Stimulated activated CD8-positive, alpha-beta memory T cell treated with anti-CD3 and anti-CD28 coated beads, Interleukin-4, amount 100 ng/mL, for 1 hour (primary cell): Measurements from ENCODE around the gene LMF1.

Experiments used
- DNase-seq, 2 donors: peaks; one replicate each; pipeline ENCODE4 v3.0.0-alpha.2; 2020; ENCODE audit warnings: low read depth in 2 of 2, low spot score in 1 of 2

Gene LMF1

DNA sequence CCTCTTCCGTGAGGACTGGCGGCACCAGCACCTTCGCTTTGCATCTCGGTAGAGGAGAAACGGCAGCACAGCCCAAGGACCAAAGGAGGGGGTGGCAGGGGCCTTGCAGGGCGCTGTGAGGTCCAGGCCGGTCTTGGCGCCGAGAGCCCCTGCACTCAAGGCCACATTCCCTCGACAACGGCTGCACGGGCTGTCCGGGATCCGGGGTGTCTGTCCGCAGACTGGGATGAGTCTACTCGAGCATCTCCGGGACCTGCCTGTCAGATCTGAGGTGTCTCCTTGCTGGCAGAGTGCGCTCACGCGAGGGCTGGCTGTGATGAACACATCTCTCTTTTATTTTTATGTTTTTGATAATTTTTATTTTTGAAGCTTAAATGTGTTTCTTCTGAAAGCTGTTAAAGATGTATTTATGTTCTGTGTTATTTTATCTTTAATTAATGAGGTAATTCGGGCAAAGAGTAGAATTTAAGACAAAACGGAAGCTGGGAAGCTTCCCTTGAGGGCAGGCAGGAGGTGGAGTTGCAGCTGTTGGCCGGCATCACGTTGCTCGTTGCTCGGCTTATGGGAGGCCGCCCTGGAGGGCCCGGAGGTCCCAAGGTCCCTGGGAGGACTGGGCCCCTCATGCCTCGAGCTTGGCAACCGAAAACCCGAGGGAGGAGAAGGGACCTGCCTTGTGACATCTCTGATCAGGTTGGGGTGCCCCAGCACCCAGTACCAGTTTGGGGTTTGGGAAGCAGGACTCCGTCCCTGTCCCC lies 15.0 kb upstream of the LMF1 start:
- no peak for DNase-seq

DNA sequence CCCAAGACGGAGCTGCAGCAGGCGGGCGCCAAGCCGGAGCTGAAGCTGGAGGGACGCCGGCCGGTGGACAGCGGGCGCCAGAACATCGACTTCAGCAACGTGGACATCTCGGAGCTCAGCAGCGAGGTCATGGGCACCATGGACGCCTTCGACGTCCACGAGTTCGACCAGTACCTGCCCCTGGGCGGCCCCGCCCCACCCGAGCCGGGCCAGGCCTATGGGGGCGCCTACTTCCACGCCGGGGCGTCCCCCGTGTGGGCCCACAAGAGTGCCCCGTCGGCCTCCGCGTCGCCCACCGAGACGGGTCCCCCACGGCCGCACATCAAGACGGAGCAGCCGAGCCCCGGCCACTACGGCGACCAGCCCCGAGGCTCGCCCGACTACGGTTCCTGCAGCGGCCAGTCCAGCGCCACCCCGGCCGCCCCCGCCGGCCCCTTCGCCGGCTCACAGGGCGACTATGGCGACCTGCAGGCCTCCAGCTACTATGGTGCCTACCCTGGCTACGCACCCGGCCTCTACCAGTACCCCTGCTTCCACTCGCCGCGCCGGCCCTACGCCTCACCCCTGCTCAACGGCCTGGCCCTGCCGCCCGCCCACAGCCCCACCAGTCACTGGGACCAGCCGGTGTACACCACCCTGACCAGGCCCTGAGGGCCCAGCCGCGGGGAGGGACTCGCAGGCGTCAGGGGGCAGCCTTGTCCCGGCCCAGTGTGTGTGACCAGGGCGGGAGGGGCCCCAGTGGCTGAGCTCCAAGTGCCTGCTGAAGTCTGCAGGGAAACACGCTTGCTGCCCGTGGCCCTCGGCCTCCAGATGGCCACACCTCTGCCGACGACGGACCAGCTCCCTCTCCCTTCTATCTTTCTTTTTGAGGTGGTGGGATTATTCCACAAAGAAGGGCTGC lies 14.2 kb upstream of the LMF1 start:
- DNase-seq = no peak

GRCh38 chr16:984121-984694 lies 13.4 kb upstream of the LMF1 start:
- DNase-seq = no peak

- no peak for DNase-seq
Measured at GRCh38 chr16:983044-984030, 12.6 kb upstream of the LMF1 start.

DNA sequence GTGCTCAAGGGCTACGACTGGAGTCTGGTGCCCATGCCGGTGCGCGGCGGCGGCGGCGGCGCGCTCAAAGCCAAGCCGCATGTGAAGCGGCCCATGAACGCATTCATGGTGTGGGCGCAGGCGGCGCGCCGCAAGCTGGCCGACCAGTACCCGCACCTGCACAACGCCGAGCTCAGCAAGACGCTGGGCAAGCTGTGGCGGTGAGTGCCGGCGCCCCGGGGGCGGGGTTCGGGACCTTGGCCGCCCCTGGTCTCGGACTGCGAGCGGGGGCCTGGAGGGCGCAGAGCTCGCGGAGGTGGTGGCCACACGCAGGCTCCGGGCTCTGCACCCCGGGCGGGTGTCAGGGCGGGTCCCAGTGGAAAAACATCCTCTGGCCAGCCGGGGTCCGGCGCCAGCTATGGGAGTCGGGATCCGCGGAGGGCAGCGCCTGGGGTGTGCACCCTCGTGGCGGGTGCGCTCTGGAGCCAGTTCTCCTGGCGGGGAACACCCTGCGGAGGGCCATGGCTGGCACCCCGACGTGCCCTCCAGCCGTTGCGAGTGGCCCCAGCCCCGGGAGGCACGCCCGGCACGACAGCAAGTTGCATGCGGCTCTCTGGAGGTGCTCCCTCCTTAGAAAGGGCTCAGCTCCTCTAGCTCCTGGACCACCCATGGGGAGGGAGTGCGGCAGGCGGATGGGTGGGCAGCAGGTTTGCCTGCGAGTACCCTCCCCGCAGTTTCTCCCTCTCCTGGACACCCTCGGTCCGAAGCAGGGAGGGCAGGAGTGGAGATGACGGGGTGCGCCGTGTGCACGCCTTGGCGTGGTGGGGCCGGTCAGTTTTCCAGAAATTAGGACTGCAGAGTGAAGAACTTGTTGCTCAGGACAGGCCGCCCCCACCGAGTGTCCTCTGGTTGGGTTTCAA lies 11.6 kb upstream of the LMF1 start:
- DNase-seq = no peak

GRCh38 chr16:981695-982144 lies 10.9 kb upstream of the LMF1 start, which contains the start of gene SOX8:
Gene SOX8 (plus strand): TSS chr16:981770. CDS start chr16:981923, 153 bp downstream.
- DNase-seq = no peak

DNA sequence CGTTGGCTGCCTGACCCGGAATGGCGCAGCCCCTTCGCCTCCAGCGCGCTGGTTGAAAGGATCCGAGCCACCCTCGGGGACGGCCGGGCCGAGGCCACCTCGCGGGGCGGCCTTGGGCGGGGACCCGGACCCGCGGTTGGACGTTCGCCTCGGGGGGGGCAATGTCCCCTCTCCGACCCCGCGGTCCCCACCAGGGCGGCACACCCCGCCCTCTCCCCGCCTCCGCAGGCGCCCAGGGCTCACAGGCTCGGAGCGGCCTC lies 9.7 kb upstream of the LMF1 start:
- DNase-seq = no peak

- DNase-seq = no peak
Measured at GRCh38 chr16:979859-980594, 9.2 kb upstream of the LMF1 start.

GRCh38 chr16:979147-979546 lies 8.4 kb upstream of the LMF1 start:
- no peak for DNase-seq

DNA sequence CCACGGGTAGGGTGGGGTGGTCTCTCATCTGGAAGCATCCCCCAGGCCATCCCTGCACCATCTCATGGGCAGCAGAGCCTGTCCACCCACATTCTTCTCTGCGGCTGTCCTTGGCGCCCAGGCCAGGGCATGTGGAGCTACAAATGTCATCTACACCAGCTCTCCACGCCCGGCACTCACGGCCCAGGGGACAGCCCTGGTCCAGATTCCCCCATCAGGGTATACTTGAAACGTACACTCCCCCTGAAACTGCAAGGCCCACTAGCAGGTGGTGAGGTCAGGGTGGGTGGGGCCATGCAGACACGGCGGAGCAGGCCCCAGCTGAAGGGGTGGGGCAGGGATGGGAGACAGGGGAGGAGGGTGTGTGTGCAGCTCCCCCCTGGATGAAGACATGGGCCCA lies 7.6 kb upstream of the LMF1 start:
- no peak for DNase-seq

GRCh38 chr16:977896-978295 lies 7.1 kb upstream of the LMF1 start:
- no peak for DNase-seq

DNA sequence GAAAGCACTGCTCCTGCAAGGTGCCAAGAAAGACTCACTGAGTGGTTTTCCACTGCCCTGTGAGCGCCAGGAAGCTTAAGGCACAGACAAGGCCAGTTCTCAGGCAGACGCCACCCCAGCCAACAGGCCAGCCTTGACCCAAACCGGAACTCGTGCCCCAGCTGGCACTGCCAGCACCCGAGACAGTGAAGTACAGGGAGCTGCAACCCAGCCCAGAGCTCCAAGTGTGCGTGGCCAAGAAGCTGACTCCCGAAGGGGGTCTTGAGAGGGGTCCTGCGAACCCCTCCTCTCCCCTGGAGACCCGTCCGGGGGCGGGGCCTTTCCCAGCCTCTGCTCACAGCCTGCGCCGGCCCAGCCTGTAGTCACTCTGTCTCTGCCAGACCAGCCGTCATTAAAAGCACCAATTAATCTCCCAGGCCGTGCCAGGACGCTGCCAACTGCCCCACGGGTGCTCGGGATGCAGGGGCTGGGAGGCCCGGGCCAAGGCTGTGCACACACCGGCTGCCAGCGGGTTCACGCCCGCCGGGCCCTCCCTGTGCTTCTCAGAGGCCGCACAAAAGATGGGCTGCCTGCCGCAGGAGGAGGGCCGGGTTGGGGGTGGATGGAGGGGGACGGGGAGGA lies 6.4 kb upstream of the LMF1 start:
- DNase-seq = no peak

DNA sequence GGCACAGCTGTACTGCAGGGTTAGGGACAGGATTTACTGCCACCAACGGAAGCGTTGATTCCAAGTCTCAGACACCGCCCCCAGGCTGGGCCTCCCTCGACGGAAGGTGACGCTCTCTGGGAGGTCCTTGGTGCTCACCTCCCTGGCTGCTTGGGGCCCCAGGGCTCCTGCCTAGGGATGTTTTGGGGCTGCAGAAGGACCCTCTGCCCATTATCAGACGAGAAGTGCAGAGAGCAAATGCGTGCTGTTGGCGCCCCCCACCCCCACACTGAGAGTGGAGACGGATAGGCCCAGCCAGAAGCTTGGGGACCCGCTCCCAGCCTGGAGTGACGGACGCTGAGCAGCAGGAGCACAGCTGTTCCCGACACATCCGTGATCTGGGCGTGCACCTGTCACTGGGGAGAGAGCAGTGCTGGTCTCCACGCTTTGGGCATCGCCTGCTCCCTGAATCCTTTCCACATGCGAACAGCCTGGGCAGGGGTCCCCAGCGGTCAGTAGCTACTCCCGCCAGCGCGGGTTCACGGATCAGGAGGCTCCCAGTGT lies 5.7 kb upstream of the LMF1 start:
- no peak for DNase-seq

DNA sequence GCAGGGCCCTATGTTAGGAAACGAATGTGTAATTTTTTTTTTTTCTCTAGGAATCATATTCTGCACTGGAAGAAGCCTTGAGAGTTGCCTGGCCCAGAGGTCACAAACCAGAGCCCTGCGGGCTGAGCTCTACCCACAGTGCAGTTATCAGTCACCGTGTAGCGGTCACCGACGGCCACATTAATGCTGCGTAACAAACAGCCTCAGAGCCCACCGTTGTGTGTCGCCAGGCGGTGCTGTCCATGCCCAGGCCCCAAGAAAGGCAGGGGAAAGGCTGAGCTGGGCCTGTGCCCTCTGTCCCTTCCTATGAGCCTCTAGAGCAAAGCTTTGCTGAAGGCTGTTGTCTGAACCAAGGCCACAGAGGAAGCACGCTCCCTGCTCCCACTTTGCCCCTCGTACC lies 4.5 kb upstream of the LMF1 start:
- DNase-seq = no peak

GRCh38 chr16:974611-975261 lies 4.0 kb upstream of the LMF1 start:
- no peak for DNase-seq

- DNase-seq = no peak
Measured at GRCh38 chr16:974001-974601, 3.3 kb upstream of the LMF1 start.

- no peak for DNase-seq
Measured at GRCh38 chr16:973366-973765, 2.6 kb upstream of the LMF1 start.
